Activated naive CD4-positive, alpha-beta T cell treated with anti-CD3 and anti-CD28 coated beads for 36 hours (primary cell): ENCODE data around the gene TMEM79. TPM values are rescaled to one million over a fixed set of nuclear protein-coding genes. Genes with fewer than 3 reads are reported as not detected.

Experiments used
- CTCF ChIA-PET: fragments of 350-600 bp; sonication (Branson Sonifier 250); formaldehyde crosslinking; loops from one replicate; lab custom pipeline; 2021; ENCODE audit warnings: antibody characterized with exemption; lab: Charles Lee
- DNase-seq: peaks from one replicate; pipeline ENCODE4 v3.0.0-alpha.2; 2020
- H3K27ac Mint-ChIP-seq: one replicate; pipeline ENCODE4 v1.8.0; 2021; ENCODE audit warnings: mild to moderate bottlenecking, mixed read lengths
- H3K27me3 Mint-ChIP-seq: one replicate; pipeline ENCODE4 v1.8.0; 2021; ENCODE audit warnings: low read depth, mixed read lengths
- H3K36me3 Mint-ChIP-seq: one replicate; pipeline ENCODE4 v1.8.0; 2021; ENCODE audit warnings: low read depth, mixed read lengths
- H3K4me1 Mint-ChIP-seq: one replicate; pipeline ENCODE4 v1.8.0; 2021; ENCODE audit warnings: low read depth, mixed read lengths
- H3K4me3 Mint-ChIP-seq: one replicate; pipeline ENCODE4 v1.8.0; 2021; ENCODE audit warnings: mild to moderate bottlenecking, moderate library complexity, mixed read lengths
- H3K9me3 Mint-ChIP-seq: one replicate; pipeline ENCODE4 v1.8.0; 2021; ENCODE audit warnings: mixed read lengths
- intact Hi-C: fragments of 100-400 bp; cut with micrococcal nuclease; formaldehyde crosslinking; loops from one replicate; pipeline ENCODE4 v1.15.1; 2023
- total RNA-seq, 2 experiments: library from RNA; stranded (reverse); gene quantifications; one replicate each; pipeline ENCODE4 v1.2.3, GENCODE V29; 2021

TMEM79 gene, protein sequence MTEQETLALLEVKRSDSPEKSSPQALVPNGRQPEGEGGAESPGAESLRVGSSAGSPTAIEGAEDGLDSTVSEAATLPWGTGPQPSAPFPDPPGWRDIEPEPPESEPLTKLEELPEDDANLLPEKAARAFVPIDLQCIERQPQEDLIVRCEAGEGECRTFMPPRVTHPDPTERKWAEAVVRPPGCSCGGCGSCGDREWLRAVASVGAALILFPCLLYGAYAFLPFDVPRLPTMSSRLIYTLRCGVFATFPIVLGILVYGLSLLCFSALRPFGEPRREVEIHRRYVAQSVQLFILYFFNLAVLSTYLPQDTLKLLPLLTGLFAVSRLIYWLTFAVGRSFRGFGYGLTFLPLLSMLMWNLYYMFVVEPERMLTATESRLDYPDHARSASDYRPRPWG
- 1 to 10 TPM; 9.1 to 9.5 TPM for total RNA-seq

GRCh38 chr1:156284112-156284511, at the start of gene TMEM79:
Gene TMEM79 (plus strand): TSS chr1:156284325. CDS start chr1:156285227, 902 bp downstream.
- peaks cover 27% of the 10 kb centered on the region for H3K4me1 Mint-ChIP-seq
- H3K9me3 Mint-ChIP-seq = no peaks in the 10 kb centered on the region
- peak within 1 kb of the TSS; percentile 92 for H3K27ac Mint-ChIP-seq
- intact Hi-C loops = loop anchor here (5.0 kb wide), 1 partner anchor 57 kb away; no protein-coding TSS in a partner anchor
- CTCF ChIA-PET = interaction anchor here (1.0 to 2.0 kb wide), 7 partner anchors 12 to 197 kb away, joined by 3 to 5 read pairs (median 3); no protein-coding TSS in a partner anchor
- no peaks in the 10 kb centered on the region for H3K27me3 Mint-ChIP-seq
- H3K4me3 Mint-ChIP-seq = peak within 1 kb of the TSS; percentile 99
- H3K36me3 Mint-ChIP-seq = peaks cover 4% of the 10 kb centered on the region
- DNase-seq = no peak

DNA sequence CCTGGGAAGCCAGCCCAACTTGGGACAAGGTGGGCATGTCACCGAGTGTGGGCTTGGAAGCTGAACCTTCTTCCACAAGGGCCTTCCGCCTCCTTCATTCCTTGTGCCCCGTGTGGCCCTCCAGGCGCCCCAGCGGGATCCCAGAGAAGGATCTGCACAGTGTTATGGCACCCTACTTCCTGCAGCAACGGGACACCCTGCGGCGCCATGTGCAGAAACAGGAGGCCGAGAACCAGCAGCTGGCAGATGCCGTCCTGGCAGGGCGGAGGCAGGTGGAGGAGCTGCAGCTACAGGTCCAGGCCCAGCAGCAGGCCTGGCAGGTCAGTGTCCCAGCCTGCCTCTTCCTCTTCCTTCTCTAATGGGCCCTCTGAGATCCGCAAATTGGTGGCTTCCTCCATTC, 48.0 kb upstream of the TMEM79 start:
- H3K27ac Mint-ChIP-seq = no peak overlapping the region

GRCh38 chr1:156238248-156238647, 45.9 kb upstream of the TMEM79 start:
- Mint-ChIP-seq H3K27me3 (no peaks in the 10 kb centered on the region), H3K4me1 (peaks cover 2% of the 10 kb centered on the region), H3K27ac (no peak overlapping the region), H3K4me3 (no peak overlapping the region), H3K9me3 (no peaks in the 10 kb centered on the region), H3K36me3 (peaks cover 29% of the 10 kb centered on the region)
- CTCF ChIA-PET = interaction anchor here (1.6 to 2.2 kb wide), 2 partner anchors 13 to 96 kb away, joined by 5 to 8 read pairs; no protein-coding TSS in a partner anchor
- intact Hi-C loops = no loop called here
- DNase-seq = no peak

More for the DNA sequence above, 48.0 kb upstream of the TMEM79 start:
- DNase-seq = no peak
- H3K4me3 Mint-ChIP-seq = no peak overlapping the region
- peaks cover 2% of the 10 kb centered on the region for H3K4me1 Mint-ChIP-seq
- CTCF ChIA-PET = interaction anchor here (1.1 to 1.3 kb wide), 2 partner anchors 11 to 44 kb away, joined by 3 to 4 read pairs; no protein-coding TSS in a partner anchor
- H3K36me3 Mint-ChIP-seq = peaks cover 34% of the 10 kb centered on the region
- H3K27me3 Mint-ChIP-seq = no peaks in the 10 kb centered on the region
- no peaks in the 10 kb centered on the region for H3K9me3 Mint-ChIP-seq
- intact Hi-C loops = no loop called here

- no peaks in the 10 kb centered on the region for H3K9me3 Mint-ChIP-seq
- CTCF ChIA-PET = no interaction called here
- H3K4me3 Mint-ChIP-seq = no peak overlapping the region
- no peaks in the 10 kb centered on the region for H3K27me3 Mint-ChIP-seq
- peaks cover 12% of the 10 kb centered on the region for H3K4me1 Mint-ChIP-seq
- intact Hi-C loops = no loop called here
- no peak overlapping the region for H3K27ac Mint-ChIP-seq
- H3K36me3 Mint-ChIP-seq = peaks cover 18% of the 10 kb centered on the region
- no peak for DNase-seq
Measured at GRCh38 chr1:156241311-156241811, 42.8 kb upstream of the TMEM79 start.

- CTCF ChIA-PET = no interaction called here
- Mint-ChIP-seq H3K4me1 (peaks cover 12% of the 10 kb centered on the region), H3K9me3 (no peaks in the 10 kb centered on the region), H3K36me3 (peaks cover 15% of the 10 kb centered on the region), H3K27me3 (no peaks in the 10 kb centered on the region), H3K4me3 (no peak within 1 kb of the TSS), H3K27ac (no peak within 1 kb of the TSS)
- intact Hi-C loops = no loop called here
- DNase-seq = no peak
Measured at GRCh38 chr1:156241926-156242325, 42.2 kb upstream of the TMEM79 start, which contains the start of gene BGLAP. Gene BGLAP (plus strand): TSS chr1:156242184. CDS start chr1:156242232, 48 bp downstream.

- CTCF ChIA-PET = no interaction called here
- DNase-seq = no peak
- Mint-ChIP-seq H3K4me1 (peaks cover 11% of the 10 kb centered on the region), H3K36me3 (peaks cover 12% of the 10 kb centered on the region), H3K27ac (no peak overlapping the region), H3K27me3 (no peaks in the 10 kb centered on the region), H3K9me3 (no peaks in the 10 kb centered on the region), H3K4me3 (no peak overlapping the region)
- intact Hi-C loops = no loop called here
Measured at GRCh38 chr1:156242738-156243137, 41.4 kb upstream of the TMEM79 start.

DNA sequence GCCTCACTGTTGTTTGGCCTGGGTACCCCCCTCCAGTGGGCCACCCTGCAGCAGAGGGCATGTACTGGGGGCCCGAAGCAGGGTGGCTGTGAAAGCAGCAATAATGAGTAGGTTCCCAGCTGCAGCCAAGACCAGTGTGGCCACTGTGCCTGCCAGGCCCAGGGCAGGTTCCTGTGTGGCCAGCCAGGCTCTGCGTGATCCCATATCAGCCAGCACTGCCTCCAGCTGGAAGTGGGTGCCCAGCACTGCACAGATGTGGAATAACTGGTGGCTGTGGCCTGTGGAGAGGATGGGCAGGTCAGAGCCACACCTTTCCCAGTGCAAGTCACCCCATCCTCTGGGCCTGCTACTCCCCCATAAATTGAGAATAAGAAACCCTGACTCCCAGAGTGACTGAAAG, 40.0 kb upstream of the TMEM79 start:
- peaks cover 11% of the 10 kb centered on the region for H3K4me1 Mint-ChIP-seq
- intact Hi-C loops = no loop called here
- H3K27ac Mint-ChIP-seq = no peak overlapping the region
- H3K36me3 Mint-ChIP-seq = peaks cover 8% of the 10 kb centered on the region
- DNase-seq = no peak
- CTCF ChIA-PET = no interaction called here
- H3K4me3 Mint-ChIP-seq = no peak overlapping the region
- H3K27me3 Mint-ChIP-seq = no peaks in the 10 kb centered on the region
- H3K9me3 Mint-ChIP-seq = no peaks in the 10 kb centered on the region

- H3K27ac Mint-ChIP-seq = no peak overlapping the region
- CTCF ChIA-PET = interaction anchor here (1.4 to 1.5 kb wide), 2 partner anchors 18 to 98 kb away, joined by 4 to 5 read pairs; no protein-coding TSS in a partner anchor
- H3K4me3 Mint-ChIP-seq = peak overlapping the region; percentile 3
Measured at GRCh38 chr1:156244712-156245111, 39.4 kb upstream of the TMEM79 start.

DNA sequence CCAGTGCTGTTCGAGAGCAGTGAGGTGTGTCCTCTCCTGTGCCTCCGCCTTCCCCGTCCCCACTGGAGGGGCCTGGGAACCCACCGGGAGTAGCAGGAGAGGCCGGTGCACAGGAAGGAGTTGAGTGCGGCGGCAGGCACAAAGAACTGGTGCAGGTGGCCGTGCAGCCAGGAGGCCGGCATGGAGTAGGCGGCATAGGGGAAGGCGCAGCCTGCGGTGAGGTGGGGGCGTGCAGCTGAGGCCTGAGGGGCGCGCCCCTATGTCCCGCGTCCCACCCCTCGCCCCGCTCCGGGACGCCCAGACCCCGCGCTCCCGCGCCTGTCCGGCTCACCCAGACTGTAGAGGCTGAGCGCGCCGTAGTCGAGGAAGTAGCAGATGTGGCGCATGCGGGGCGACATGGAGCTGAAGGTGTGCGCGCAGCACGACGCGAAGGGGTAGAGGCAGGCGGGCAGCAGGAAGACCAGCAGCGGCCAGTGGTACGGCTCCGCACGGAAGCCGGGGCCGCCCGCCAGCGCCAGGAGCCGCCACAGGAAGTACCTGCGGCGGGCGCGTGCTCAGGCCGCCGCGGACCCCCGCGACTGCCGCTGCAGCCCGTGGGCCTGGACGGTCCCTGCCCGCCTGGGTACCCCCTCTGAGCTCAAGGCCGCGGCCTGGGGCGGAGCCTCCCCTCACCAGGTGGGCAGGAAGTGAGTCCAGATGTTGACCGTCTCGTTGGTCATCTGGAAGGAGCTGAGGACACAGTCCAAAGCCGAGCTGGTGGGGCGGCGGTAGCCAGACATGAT, 38.5 kb upstream of the TMEM79 start:
- intact Hi-C loops = no loop called here
- Mint-ChIP-seq H3K27ac (no peak overlapping the region), H3K9me3 (no peaks in the 10 kb centered on the region), H3K4me3 (peak overlapping the region; percentile 66), H3K36me3 (peaks cover 5% of the 10 kb centered on the region), H3K4me1 (peaks cover 11% of the 10 kb centered on the region), H3K27me3 (no peaks in the 10 kb centered on the region)
- CTCF ChIA-PET = interaction anchor here (0.6 to 1.5 kb wide), 7 partner anchors 19 to 148 kb away, joined by 3 to 5 read pairs (median 4); no protein-coding TSS in a partner anchor
- peak; percentile 50 for DNase-seq

More at GRCh38 chr1:156244712-156245111, 39.4 kb upstream of the TMEM79 start:
- no peak for DNase-seq
- H3K9me3 Mint-ChIP-seq = no peaks in the 10 kb centered on the region
- H3K4me1 Mint-ChIP-seq = peaks cover 11% of the 10 kb centered on the region
- H3K27me3 Mint-ChIP-seq = no peaks in the 10 kb centered on the region
- intact Hi-C loops = no loop called here
- peaks cover 5% of the 10 kb centered on the region for H3K36me3 Mint-ChIP-seq

DNA sequence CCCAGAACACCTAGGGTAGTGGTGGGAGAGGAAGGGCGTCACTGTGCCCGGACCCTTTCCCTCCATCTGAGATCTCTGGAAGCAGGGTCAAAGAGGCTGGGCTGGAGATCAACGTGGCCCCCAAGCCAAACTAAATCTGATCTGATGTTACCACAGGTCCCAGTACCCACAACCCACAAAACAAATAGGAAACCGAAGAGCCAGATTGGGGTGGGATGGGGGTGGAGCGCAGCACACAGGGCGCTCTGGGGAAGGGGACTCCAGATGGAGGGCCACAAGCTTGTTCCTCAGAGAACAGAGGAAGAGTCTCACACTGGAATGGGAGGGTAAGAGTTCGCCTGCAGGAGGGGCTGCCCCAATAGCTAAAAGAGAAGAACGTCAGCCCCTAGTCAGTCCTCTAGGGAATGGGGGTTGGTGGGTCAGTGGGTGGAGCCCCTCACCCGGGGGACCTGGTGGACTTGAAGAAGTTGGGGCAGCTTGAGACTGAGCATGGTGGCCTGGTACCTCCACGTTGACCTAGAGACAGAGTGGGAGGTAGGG, 37.8 kb upstream of the TMEM79 start:
- intact Hi-C loops = no loop called here
- Mint-ChIP-seq H3K9me3 (no peaks in the 10 kb centered on the region), H3K4me1 (peaks cover 11% of the 10 kb centered on the region), H3K36me3 (peaks cover 7% of the 10 kb centered on the region), H3K27ac (no peak overlapping the region), H3K27me3 (no peaks in the 10 kb centered on the region), H3K4me3 (peak overlapping the region; percentile 21)
- CTCF ChIA-PET = interaction anchor here (0.5 to 1.5 kb wide), 7 partner anchors 20 to 238 kb away, joined by 3 to 5 read pairs (median 4); no protein-coding TSS in a partner anchor
- no peak for DNase-seq

- Mint-ChIP-seq H3K36me3 (peaks cover 7% of the 10 kb centered on the region), H3K4me3 (no peak overlapping the region)
Measured at GRCh38 chr1:156246781-156247459, 37.2 kb upstream of the TMEM79 start.

More at GRCh38 chr1:156246781-156247459, 37.2 kb upstream of the TMEM79 start:
- CTCF ChIA-PET = interaction anchor here (0.5 to 1.5 kb wide), 5 partner anchors 24 to 238 kb away, joined by 3 to 7 read pairs (median 5); no protein-coding TSS in a partner anchor
- Mint-ChIP-seq H3K27me3 (no peaks in the 10 kb centered on the region), H3K27ac (no peak overlapping the region), H3K9me3 (no peaks in the 10 kb centered on the region), H3K4me1 (peaks cover 11% of the 10 kb centered on the region)
- intact Hi-C loops = no loop called here
- no peak for DNase-seq
